ENCODE results near the gene CHCHD3. TPM values are rescaled to one million over a fixed set of nuclear protein-coding genes. Genes with fewer than 3 reads are reported as not detected.
A peak's percentile ranks its signal among the peaks of the same experiment; 100 is the strongest.
"Not testable (repeated sequence)": the region's sequence is repeated elsewhere in the genome, so short reads cannot be mapped to it uniquely, and the experiment has no call there.

The CHCHD3 gene
- total RNA-seq, 1 experiment from 2014 or later, result 114 TPM

- DNase-seq (ENCODE audit: low spot score) (no peak), ATAC-seq (no peak)
- Mint-ChIP-seq H3K27ac (no peak overlapping the region), H3K27me3 (ENCODE audit: low read depth) (no peaks in the 10 kb centered on the region), H3K9me3 (no peaks in the 10 kb centered on the region), H3K4me1 (peaks cover 20% of the 10 kb centered on the region), H3K4me3 (no peak overlapping the region), H3K36me3 (no peaks in the 10 kb centered on the region; the same call in 1 of the 2 replicates)
- TF ChIP-seq NR2C2 (CRISPR knock-in tag; IDR thresholded peaks at IDR 0.05) (no peak), ZNF532 (CRISPR knock-in tag; IDR thresholded peaks at IDR 0.05; ENCODE audit: borderline replicate concordance) (no peak), AFF4 (CRISPR knock-in tag; IDR thresholded peaks at IDR 0.05; ENCODE audit: borderline replicate concordance) (no peak), SMAD4 (CRISPR knock-in tag; IDR thresholded peaks at IDR 0.05) (no peak), MXD4 (CRISPR knock-in tag; IDR thresholded peaks at IDR 0.05; ENCODE audit: borderline replicate concordance) (no peak), FOXP1 (CRISPR knock-in tag; IDR thresholded peaks at IDR 0.05; ENCODE audit: borderline replicate concordance) (no peak), ZNF219 (CRISPR knock-in tag; IDR thresholded peaks at IDR 0.05; ENCODE audit: borderline replicate concordance) (no peak), FOXK1 (CRISPR knock-in tag; IDR thresholded peaks at IDR 0.05) (no peak), NFYB (CRISPR knock-in tag; conservative IDR thresholded peaks at IDR 0.05; ENCODE audit: low read depth) (no peak)
- POLR2A ChIA-PET, result no interaction called here
- CTCF ChIA-PET, result no interaction called here
Observed at GRCh38 chr7:133036289-133036688, 45.6 kb downstream of the CHCHD3 start.

- H3K4me3 Mint-ChIP-seq; H3K36me3 Mint-ChIP-seq; POLR2A ChIA-PET; H3K9me3 Mint-ChIP-seq; H3K27me3 Mint-ChIP-seq (ENCODE audit: low read depth); H3K4me1 Mint-ChIP-seq; DNase-seq (ENCODE audit: low spot score); ATAC-seq; CTCF ChIA-PET: not testable (repeated sequence)
- peak overlapping the region; percentile 62; the same call in 1 of the 2 replicates for H3K27ac Mint-ChIP-seq
Observed at GRCh38 chr7:133035240-133035639, 46.6 kb downstream of the CHCHD3 start.

- Mint-ChIP-seq H3K4me3 (no peak overlapping the region), H3K9me3 (peaks cover 4% of the 10 kb centered on the region)
- CTCF ChIA-PET, result no interaction called here
Observed at GRCh38 chr7:133030346-133030745, 51.5 kb downstream of the CHCHD3 start.

More at GRCh38 chr7:133030346-133030745, 51.5 kb downstream of the CHCHD3 start:
- POLR2A ChIA-PET, result no interaction called here
- no peak for TF ChIP-seq ETV6 (CRISPR knock-in tag; IDR thresholded peaks at IDR 0.05)
- TF ChIP-seq ZNF532 (CRISPR knock-in tag; IDR thresholded peaks at IDR 0.05; ENCODE audit: borderline replicate concordance), result no peak
- no peak for TF ChIP-seq TEAD1 (CRISPR knock-in tag; IDR thresholded peaks at IDR 0.05)
- DNase-seq (ENCODE audit: low spot score), result no peak
- Mint-ChIP-seq H3K27me3 (ENCODE audit: low read depth) (no peaks in the 10 kb centered on the region), H3K27ac (no peak overlapping the region; the same call in 1 of the 2 replicates), H3K4me1 (peaks cover 4% of the 10 kb centered on the region), H3K36me3 (peaks cover 6% of the 10 kb centered on the region; the same call in 1 of the 2 replicates)
- no peak for ATAC-seq

Measured in WTC11 (cell line).